ENCODE measurements around the gene ZNF142. TPM values are rescaled to one million over a fixed set of nuclear protein-coding genes. Genes with fewer than 3 reads are reported as not detected.

ZNF142 gene
- total RNA-seq, 4 donors from 2014 or later, result 13.2 to 46.6 (median 34.0) TPM

GRCh38 chr2:218643751-218644310 is 15.6 kb downstream of the ZNF142 start:
- in situ Hi-C loops (cut with MboI; ENCODE audit: low sequenced_read_pairs in 4 of 4) (no loop called here), intact Hi-C loops (cut with DNase I; ENCODE audit: low total_unique reads) (no loop called here)
- Histone ChIP-seq H3K4me3 (no peak overlapping the region), H3K9me3 (no peaks in the 10 kb centered on the region), H3K4me1 (no peaks in the 10 kb centered on the region), H3K27ac (no peak overlapping the region), H3K36me3 (peaks cover 3 to 86% of the 10 kb centered on the region in 2 donors), H3K27me3 (no peaks in the 10 kb centered on the region)
- DNase-seq, result no peak
- TF ChIP-seq CTCF (IDR thresholded peaks at IDR 0.05 in 4 of 5, conservative IDR thresholded peaks at IDR 0.05 in 1 of 5) (no peak), POLR2A (IDR thresholded peaks at IDR 0.05) (no peak)
- no peak for ATAC-seq

GRCh38 chr2:218642786-218643185 is 16.6 kb downstream of the ZNF142 start:
- Histone ChIP-seq H3K9me3 (no peaks in the 10 kb centered on the region), H3K4me1 (no peaks in the 10 kb centered on the region), H3K27ac (no peak overlapping the region), H3K4me3 (no peak overlapping the region), H3K36me3 (peaks cover 3 to 86% of the 10 kb centered on the region in 2 donors), H3K27me3 (no peaks in the 10 kb centered on the region)
- no peak for ATAC-seq
- TF ChIP-seq POLR2A (IDR thresholded peaks at IDR 0.05) (no peak), CTCF (IDR thresholded peaks at IDR 0.05 in 4 of 5, conservative IDR thresholded peaks at IDR 0.05 in 1 of 5) (no peak)
- in situ Hi-C loops (cut with MboI; ENCODE audit: low sequenced_read_pairs in 4 of 4) (no loop called here), intact Hi-C loops (cut with DNase I; ENCODE audit: low total_unique reads) (no loop called here)
- DNase-seq, result no peak

- H3K36me3 ChIP-seq, result peaks cover 3 to 87% of the 10 kb centered on the region in 2 donors
- no peak overlapping the region for H3K4me3 ChIP-seq
- no peaks in the 10 kb centered on the region for H3K4me1 ChIP-seq
- H3K27ac ChIP-seq, result no peak overlapping the region
- ATAC-seq, result no peak
- H3K27me3 ChIP-seq, result no peaks in the 10 kb centered on the region
- no peak for TF ChIP-seq POLR2A (IDR thresholded peaks at IDR 0.05)
- no peak for TF ChIP-seq CTCF (IDR thresholded peaks at IDR 0.05 in 4 of 5, conservative IDR thresholded peaks at IDR 0.05 in 1 of 5)
- in situ Hi-C loops (cut with MboI; ENCODE audit: low sequenced_read_pairs in 4 of 4) (no loop called here), intact Hi-C loops (cut with DNase I; ENCODE audit: low total_unique reads) (no loop called here)
- no peak for DNase-seq
- no peaks in the 10 kb centered on the region for H3K9me3 ChIP-seq
Measured at GRCh38 chr2:218642121-218642656, 17.2 kb downstream of the ZNF142 start.

GRCh38 chr2:218638372-218638771 is 21.1 kb downstream of the ZNF142 start:
- H3K36me3 ChIP-seq, result peaks cover 0 to 92% of the 10 kb centered on the region in 2 donors
- intact Hi-C loops (cut with DNase I; ENCODE audit: low total_unique reads), result no loop called here
- TF ChIP-seq POLR2A (IDR thresholded peaks at IDR 0.05) (no peak), CTCF (IDR thresholded peaks at IDR 0.05 in 4 of 5, conservative IDR thresholded peaks at IDR 0.05 in 1 of 5) (no peak)
- DNase-seq (no peak), ATAC-seq (no peak)
- H3K9me3 ChIP-seq, result no peaks in the 10 kb centered on the region
- in situ Hi-C loops (cut with MboI; ENCODE audit: low sequenced_read_pairs in 4 of 4), result no loop called here
- no peaks in the 10 kb centered on the region for H3K27me3 ChIP-seq
- H3K27ac ChIP-seq, result no peak overlapping the region
- no peak overlapping the region for H3K4me3 ChIP-seq
- H3K4me1 ChIP-seq, result no peaks in the 10 kb centered on the region

- Histone ChIP-seq H3K4me1 (no peaks in the 10 kb centered on the region), H3K27ac (no peak overlapping the region), H3K4me3 (no peak overlapping the region), H3K9me3 (no peaks in the 10 kb centered on the region), H3K27me3 (no peaks in the 10 kb centered on the region), H3K36me3 (peaks cover 0 to 93% of the 10 kb centered on the region in 2 donors)
- no peak for TF ChIP-seq POLR2A (IDR thresholded peaks at IDR 0.05)
- no peak for TF ChIP-seq CTCF (IDR thresholded peaks at IDR 0.05 in 4 of 5, conservative IDR thresholded peaks at IDR 0.05 in 1 of 5)
- intact Hi-C loops (cut with DNase I; ENCODE audit: low total_unique reads), result no loop called here
- in situ Hi-C loops (cut with MboI; ENCODE audit: low sequenced_read_pairs in 4 of 4), result no loop called here
- ATAC-seq (no peak), DNase-seq (no peak)
Measured at GRCh38 chr2:218635719-218636118, 23.7 kb downstream of the ZNF142 start.

Measured in gastrocnemius medialis (tissue), 4 donors.